ENCODE results near the gene ZNF423. TPM values are rescaled to one million over a fixed set of nuclear protein-coding genes. Genes with fewer than 3 reads are reported as not detected.

Gene ZNF423
- polyA plus RNA-seq, 1 experiment = 0.11 TPM

GRCh38 chr16:49738001-49738400 lies 117.9 kb downstream of the ZNF423 start:
- CTCF ChIA-PET = no interaction called here
- Histone ChIP-seq H3K9me3 (ENCODE audit: control insufficient read depth, insufficient read depth, low read length) (no peaks in the 10 kb centered on the region), H3K27me3 (ENCODE audit: control insufficient read depth, insufficient read depth, low read length) (no peaks in the 10 kb centered on the region), H3K4me3 (ENCODE audit: low read depth, low read length) (no peak overlapping the region), H3K27ac (ENCODE audit: low read depth, low read length) (no peak overlapping the region)
- TF ChIP-seq, protein P1, sequence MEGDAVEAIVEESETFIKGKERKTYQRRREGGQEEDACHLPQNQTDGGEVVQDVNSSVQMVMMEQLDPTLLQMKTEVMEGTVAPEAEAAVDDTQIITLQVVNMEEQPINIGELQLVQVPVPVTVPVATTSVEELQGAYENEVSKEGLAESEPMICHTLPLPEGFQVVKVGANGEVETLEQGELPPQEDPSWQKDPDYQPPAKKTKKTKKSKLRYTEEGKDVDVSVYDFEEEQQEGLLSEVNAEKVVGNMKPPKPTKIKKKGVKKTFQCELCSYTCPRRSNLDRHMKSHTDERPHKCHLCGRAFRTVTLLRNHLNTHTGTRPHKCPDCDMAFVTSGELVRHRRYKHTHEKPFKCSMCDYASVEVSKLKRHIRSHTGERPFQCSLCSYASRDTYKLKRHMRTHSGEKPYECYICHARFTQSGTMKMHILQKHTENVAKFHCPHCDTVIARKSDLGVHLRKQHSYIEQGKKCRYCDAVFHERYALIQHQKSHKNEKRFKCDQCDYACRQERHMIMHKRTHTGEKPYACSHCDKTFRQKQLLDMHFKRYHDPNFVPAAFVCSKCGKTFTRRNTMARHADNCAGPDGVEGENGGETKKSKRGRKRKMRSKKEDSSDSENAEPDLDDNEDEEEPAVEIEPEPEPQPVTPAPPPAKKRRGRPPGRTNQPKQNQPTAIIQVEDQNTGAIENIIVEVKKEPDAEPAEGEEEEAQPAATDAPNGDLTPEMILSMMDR (IDR thresholded peaks at IDR 0.05; ENCODE audit: low read depth, low read length) = no peak
- DNase-seq (ENCODE audit: low read depth, low spot score) = no peak
- POLR2A ChIA-PET = no interaction called here

- ChIA-PET CTCF (no interaction called here), POLR2A (no interaction called here)
- no peaks in the 10 kb centered on the region for H3K9me3 ChIP-seq (ENCODE audit: control insufficient read depth, insufficient read depth, low read length)
- no peak overlapping the region for H3K4me3 ChIP-seq (ENCODE audit: low read depth, low read length)
- TF ChIP-seq, protein P1 (IDR thresholded peaks at IDR 0.05; ENCODE audit: low read depth, low read length) = no peak
- no peaks in the 10 kb centered on the region for H3K27me3 ChIP-seq (ENCODE audit: control insufficient read depth, insufficient read depth, low read length)
- no peak for DNase-seq (ENCODE audit: low read depth, low spot score)
- no peak overlapping the region for H3K27ac ChIP-seq (ENCODE audit: low read depth, low read length)
Observed at GRCh38 chr16:49737541-49737940, 118.4 kb downstream of the ZNF423 start.

GRCh38 chr16:49734331-49734730 lies 121.6 kb downstream of the ZNF423 start:
- no peak for DNase-seq (ENCODE audit: low read depth, low spot score)
- 0 out of 2 replicates have a peak, but pooled peaks cover 3% of the 10 kb centered on the region for H3K9me3 ChIP-seq (ENCODE audit: control insufficient read depth, insufficient read depth, low read length)
- ChIA-PET CTCF (no interaction called here), POLR2A (no interaction called here)
- TF ChIP-seq, protein P1 (IDR thresholded peaks at IDR 0.05; ENCODE audit: low read depth, low read length) = no peak
- H3K27me3 ChIP-seq (ENCODE audit: control insufficient read depth, insufficient read depth, low read length) = no peaks in the 10 kb centered on the region
- H3K4me3 ChIP-seq (ENCODE audit: low read depth, low read length) = no peak overlapping the region
- H3K27ac ChIP-seq (ENCODE audit: low read depth, low read length) = no peak overlapping the region

DNA sequence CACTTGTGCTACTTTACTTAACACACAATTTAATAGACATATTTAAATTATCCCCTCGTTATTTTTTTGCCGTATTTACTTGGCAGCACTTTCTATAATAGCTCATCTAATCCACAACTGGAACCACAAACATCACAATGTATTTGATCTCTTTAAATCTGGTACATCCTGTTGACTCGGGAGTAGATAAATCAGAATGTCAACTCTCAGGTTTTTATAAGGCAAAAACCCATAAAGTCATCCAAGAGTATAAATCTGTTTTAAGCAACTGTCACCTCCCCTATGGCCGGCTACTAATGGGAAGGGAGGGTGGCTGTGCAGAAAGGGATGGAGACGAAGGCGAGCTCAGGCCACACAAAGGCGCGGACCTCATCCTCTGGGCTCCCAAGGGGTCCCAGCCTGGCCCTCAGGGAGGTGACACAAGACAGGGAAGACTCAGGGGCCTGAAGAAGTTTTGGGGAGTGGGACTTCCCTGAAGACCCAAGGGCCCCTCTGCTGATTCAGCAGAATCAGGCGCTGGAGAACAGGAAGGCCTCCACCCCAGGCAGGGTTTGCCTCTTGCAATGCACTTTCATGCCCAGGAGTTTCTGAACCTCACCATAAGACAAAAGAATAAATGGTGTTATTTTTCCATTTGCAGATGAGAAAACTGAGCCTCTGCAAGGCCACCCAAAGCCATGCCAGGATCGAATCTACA lies 122.5 kb downstream of the ZNF423 start:
- no peaks in the 10 kb centered on the region for H3K27me3 ChIP-seq (ENCODE audit: control insufficient read depth, insufficient read depth, low read length)
- no peak overlapping the region for H3K27ac ChIP-seq (ENCODE audit: low read depth, low read length)
- ChIA-PET POLR2A (no interaction called here), CTCF (no interaction called here)
- 0 out of 2 replicates have a peak, but pooled peaks cover 3% of the 10 kb centered on the region for H3K9me3 ChIP-seq (ENCODE audit: control insufficient read depth, insufficient read depth, low read length)
- H3K4me3 ChIP-seq (ENCODE audit: low read depth, low read length) = no peak overlapping the region
- TF ChIP-seq, protein P1 (IDR thresholded peaks at IDR 0.05; ENCODE audit: low read depth, low read length) = no peak
- DNase-seq (ENCODE audit: low read depth, low spot score) = no peak

GRCh38 chr16:49731911-49732310 lies 124.0 kb downstream of the ZNF423 start:
- no peak overlapping the region for H3K4me3 ChIP-seq (ENCODE audit: low read depth, low read length)
- CTCF ChIA-PET = no interaction called here
- H3K27me3 ChIP-seq (ENCODE audit: control insufficient read depth, insufficient read depth, low read length) = no peaks in the 10 kb centered on the region
- H3K9me3 ChIP-seq (ENCODE audit: control insufficient read depth, insufficient read depth, low read length) = 0 out of 2 replicates have a peak, but pooled peaks cover 3% of the 10 kb centered on the region
- TF ChIP-seq, protein P1 (IDR thresholded peaks at IDR 0.05; ENCODE audit: low read depth, low read length) = no peak
- DNase-seq (ENCODE audit: low read depth, low spot score) = no peak
- POLR2A ChIA-PET = no interaction called here
- H3K27ac ChIP-seq (ENCODE audit: low read depth, low read length) = no peak overlapping the region
